ENCODE data around the gene TRMT11.
"Not testable (repeated sequence)": the region's sequence is repeated elsewhere in the genome, so short reads cannot be mapped to it uniquely, and the experiment has no call there.

The TRMT11 gene

GRCh38 chr6:126054802-126055201 is 68.5 kb downstream of the TRMT11 start:
- Histone ChIP-seq H3K9me3 (ENCODE audit: control insufficient read depth, insufficient read depth, low read length) (no peaks in the 10 kb centered on the region), H3K9ac (ENCODE audit: low read depth, low read length) (no peak overlapping the region), H3K4me1 (ENCODE audit: control insufficient read depth, insufficient read depth, low read length) (no peaks in the 10 kb centered on the region), H3K27me3 (ENCODE audit: control insufficient read depth, insufficient read depth, low read length) (no peaks in the 10 kb centered on the region), H3K36me3 (ENCODE audit: control insufficient read depth, insufficient read depth, low read length) (peaks cover 4% of the 10 kb centered on the region), H3K4me3 (ENCODE audit: low read depth, low read length) (no peak overlapping the region)

GRCh38 chr6:126055449-126055848 is 69.1 kb downstream of the TRMT11 start:
- H3K27me3 ChIP-seq (ENCODE audit: control insufficient read depth, insufficient read depth, low read length) = no peaks in the 10 kb centered on the region
- no peak overlapping the region for H3K9ac ChIP-seq (ENCODE audit: low read depth, low read length)
- H3K9me3 ChIP-seq (ENCODE audit: control insufficient read depth, insufficient read depth, low read length) = no peaks in the 10 kb centered on the region
- peaks cover 4% of the 10 kb centered on the region for H3K36me3 ChIP-seq (ENCODE audit: control insufficient read depth, insufficient read depth, low read length)
- H3K4me1 ChIP-seq (ENCODE audit: control insufficient read depth, insufficient read depth, low read length) = no peaks in the 10 kb centered on the region
- no peak overlapping the region for H3K4me3 ChIP-seq (ENCODE audit: low read depth, low read length)

- Histone ChIP-seq H3K4me3 (ENCODE audit: low read depth, low read length) (no peak overlapping the region), H3K4me1 (ENCODE audit: control insufficient read depth, insufficient read depth, low read length) (no peaks in the 10 kb centered on the region), H3K27me3 (ENCODE audit: control insufficient read depth, insufficient read depth, low read length) (no peaks in the 10 kb centered on the region)
Observed at GRCh38 chr6:126056355-126057004, 70.1 kb downstream of the TRMT11 start.

GRCh38 chr6:126058085-126058484 is 71.7 kb downstream of the TRMT11 start:
- not testable (repeated sequence) for H3K4me3 ChIP-seq (ENCODE audit: low read depth, low read length); H3K27me3 ChIP-seq (ENCODE audit: control insufficient read depth, insufficient read depth, low read length); H3K36me3 ChIP-seq (ENCODE audit: control insufficient read depth, insufficient read depth, low read length); H3K4me1 ChIP-seq (ENCODE audit: control insufficient read depth, insufficient read depth, low read length); H3K9me3 ChIP-seq (ENCODE audit: control insufficient read depth, insufficient read depth, low read length); H3K9ac ChIP-seq (ENCODE audit: low read depth, low read length)

More at GRCh38 chr6:126056355-126057004, 70.1 kb downstream of the TRMT11 start:
- Histone ChIP-seq H3K36me3 (ENCODE audit: control insufficient read depth, insufficient read depth, low read length) (peaks cover 4% of the 10 kb centered on the region), H3K9me3 (ENCODE audit: control insufficient read depth, insufficient read depth, low read length) (no peaks in the 10 kb centered on the region), H3K9ac (ENCODE audit: low read depth, low read length) (no peak overlapping the region)

- no peaks in the 10 kb centered on the region for H3K27me3 ChIP-seq (ENCODE audit: control insufficient read depth, insufficient read depth, low read length)
- peaks cover 4% of the 10 kb centered on the region for H3K4me1 ChIP-seq (ENCODE audit: control insufficient read depth, insufficient read depth, low read length)
- H3K4me3 ChIP-seq (ENCODE audit: low read depth, low read length) = no peak overlapping the region
- H3K9me3 ChIP-seq (ENCODE audit: control insufficient read depth, insufficient read depth, low read length) = no peaks in the 10 kb centered on the region
- no peak overlapping the region for H3K9ac ChIP-seq (ENCODE audit: low read depth, low read length)
- no peaks in the 10 kb centered on the region for H3K36me3 ChIP-seq (ENCODE audit: control insufficient read depth, insufficient read depth, low read length)
Observed at GRCh38 chr6:126060400-126060799, 74.1 kb downstream of the TRMT11 start.

GRCh38 chr6:126063512-126064146 is 77.3 kb downstream of the TRMT11 start:
- Histone ChIP-seq H3K4me3 (ENCODE audit: low read depth, low read length) (no peak overlapping the region), H3K36me3 (ENCODE audit: control insufficient read depth, insufficient read depth, low read length) (no peaks in the 10 kb centered on the region), H3K4me1 (ENCODE audit: control insufficient read depth, insufficient read depth, low read length) (peaks cover 4% of the 10 kb centered on the region), H3K9me3 (ENCODE audit: control insufficient read depth, insufficient read depth, low read length) (no peaks in the 10 kb centered on the region), H3K27me3 (ENCODE audit: control insufficient read depth, insufficient read depth, low read length) (no peaks in the 10 kb centered on the region), H3K9ac (ENCODE audit: low read depth, low read length) (no peak overlapping the region)

GRCh38 chr6:126064257-126064747 is 78.0 kb downstream of the TRMT11 start:
- no peak overlapping the region for H3K4me3 ChIP-seq (ENCODE audit: low read depth, low read length)
- H3K27me3 ChIP-seq (ENCODE audit: control insufficient read depth, insufficient read depth, low read length) = no peaks in the 10 kb centered on the region
- no peaks in the 10 kb centered on the region for H3K9me3 ChIP-seq (ENCODE audit: control insufficient read depth, insufficient read depth, low read length)
- peaks cover 4% of the 10 kb centered on the region for H3K4me1 ChIP-seq (ENCODE audit: control insufficient read depth, insufficient read depth, low read length)
- H3K36me3 ChIP-seq (ENCODE audit: control insufficient read depth, insufficient read depth, low read length) = no peaks in the 10 kb centered on the region
- H3K9ac ChIP-seq (ENCODE audit: low read depth, low read length) = no peak overlapping the region

- no peak overlapping the region for H3K9ac ChIP-seq (ENCODE audit: low read depth, low read length)
- no peaks in the 10 kb centered on the region for H3K36me3 ChIP-seq (ENCODE audit: control insufficient read depth, insufficient read depth, low read length)
- no peaks in the 10 kb centered on the region for H3K27me3 ChIP-seq (ENCODE audit: control insufficient read depth, insufficient read depth, low read length)
- no peaks in the 10 kb centered on the region for H3K9me3 ChIP-seq (ENCODE audit: control insufficient read depth, insufficient read depth, low read length)
- peaks cover 4% of the 10 kb centered on the region for H3K4me1 ChIP-seq (ENCODE audit: control insufficient read depth, insufficient read depth, low read length)
- no peak overlapping the region for H3K4me3 ChIP-seq (ENCODE audit: low read depth, low read length)
Observed at GRCh38 chr6:126064748-126065401, 78.5 kb downstream of the TRMT11 start.

GRCh38 chr6:126066053-126067048 is 80.0 kb downstream of the TRMT11 start:
- Histone ChIP-seq H3K4me1 (ENCODE audit: control insufficient read depth, insufficient read depth, low read length) (peaks cover 4% of the 10 kb centered on the region), H3K9ac (ENCODE audit: low read depth, low read length) (no peak overlapping the region), H3K4me3 (ENCODE audit: low read depth, low read length) (no peak overlapping the region), H3K9me3 (ENCODE audit: control insufficient read depth, insufficient read depth, low read length) (no peaks in the 10 kb centered on the region), H3K36me3 (ENCODE audit: control insufficient read depth, insufficient read depth, low read length) (no peaks in the 10 kb centered on the region), H3K27me3 (ENCODE audit: control insufficient read depth, insufficient read depth, low read length) (no peaks in the 10 kb centered on the region)

GRCh38 chr6:126067073-126067472 is 80.7 kb downstream of the TRMT11 start:
- Histone ChIP-seq H3K4me1 (ENCODE audit: control insufficient read depth, insufficient read depth, low read length) (peaks cover 4% of the 10 kb centered on the region), H3K9ac (ENCODE audit: low read depth, low read length) (no peak overlapping the region), H3K4me3 (ENCODE audit: low read depth, low read length) (no peak overlapping the region), H3K9me3 (ENCODE audit: control insufficient read depth, insufficient read depth, low read length) (no peaks in the 10 kb centered on the region), H3K27me3 (ENCODE audit: control insufficient read depth, insufficient read depth, low read length) (no peaks in the 10 kb centered on the region), H3K36me3 (ENCODE audit: control insufficient read depth, insufficient read depth, low read length) (no peaks in the 10 kb centered on the region)

GRCh38 chr6:126069449-126069848 is 83.1 kb downstream of the TRMT11 start:
- Histone ChIP-seq H3K36me3 (ENCODE audit: control insufficient read depth, insufficient read depth, low read length) (no peaks in the 10 kb centered on the region), H3K9ac (ENCODE audit: low read depth, low read length) (no peak overlapping the region), H3K27me3 (ENCODE audit: control insufficient read depth, insufficient read depth, low read length) (no peaks in the 10 kb centered on the region), H3K4me1 (ENCODE audit: control insufficient read depth, insufficient read depth, low read length) (no peaks in the 10 kb centered on the region), H3K4me3 (ENCODE audit: low read depth, low read length) (no peak overlapping the region), H3K9me3 (ENCODE audit: control insufficient read depth, insufficient read depth, low read length) (no peaks in the 10 kb centered on the region)
